IMR-90 (cell line): ENCODE data around the gene RPL10A. TPM values are rescaled to one million over a fixed set of nuclear protein-coding genes. Genes with fewer than 3 reads are reported as not detected.

Experiments used
- ATAC-seq: fragments of 200-7000 bp; cut with Tn5 transposase; 2 replicates; pipeline ENCODE4 v1.9.1; 2020; ENCODE audit warnings: low read depth, mild to moderate bottlenecking, moderate library complexity
- BruUV-seq: library from RNA; stranded (reverse); fragments of 400-500 nt; replicated peaks from 2 replicates; lab custom pipeline; 2021; lab: Mats Ljungman, UMichigan
- CTCF ChIA-PET: fragments of 300-600 bp; formaldehyde crosslinking; extraction: SDS; loops from one replicate; lab custom pipeline; 2021; ENCODE audit warnings: antibody characterized with exemption; lab: Yijun Ruan, JAX
- POLR2A ChIA-PET: fragments of 300-600 bp; sonication (Branson Sonifier 250); formaldehyde crosslinking; loops from one replicate; lab custom pipeline; 2022; ENCODE audit warnings: antibody characterized with exemption; ENCODE audit not compliant: unreplicated experiment; lab: Charles Lee
- DNase-seq: peaks from one replicate; pipeline ENCODE4 v3.0.0; 2013
- H2AFZ ChIP-seq: replicated peaks from 2 replicates; pipeline ENCODE3; 2013; ENCODE audit warnings: low read length, mild to moderate bottlenecking; ENCODE audit not compliant: poor library complexity
- H2AK5ac ChIP-seq: 2 replicates; pipeline ENCODE4 v1.6.1; 2013; ENCODE audit warnings: low read depth, low read length, inconsistent platforms
- H2AK9ac ChIP-seq: replicated peaks from 2 replicates; pipeline ENCODE3; 2013; ENCODE audit warnings: mild to moderate bottlenecking, low read depth, low read length, moderate library complexity; ENCODE audit not compliant: poor library complexity
- H2BK120ac ChIP-seq: 2 replicates; pipeline ENCODE4 v1.6.1; 2013; ENCODE audit warnings: low read depth, low read length, inconsistent platforms
- H2BK15ac ChIP-seq: 3 replicates; pipeline ENCODE4 v1.6.1; 2013; ENCODE audit warnings: low read depth, low read length, inconsistent platforms
- H2BK20ac ChIP-seq: 2 replicates; pipeline ENCODE4 v1.6.1; 2013; ENCODE audit warnings: low read depth, mild to moderate bottlenecking, inconsistent platforms, low read length, moderate library complexity
- H2BK5ac ChIP-seq: 2 replicates; pipeline ENCODE4 v1.6.1; 2013; ENCODE audit warnings: mild to moderate bottlenecking, low read depth, low read length, inconsistent platforms; ENCODE audit not compliant: poor library complexity, severe bottlenecking
- H3K14ac ChIP-seq: replicated peaks from 2 replicates; pipeline ENCODE4 v1.6.1; 2013; ENCODE audit warnings: low read depth, low read length, inconsistent platforms
- H3K18ac ChIP-seq: 2 replicates; pipeline ENCODE4 v1.6.1; 2013; ENCODE audit warnings: low read depth, low read length, control low read depth
- H3K23ac ChIP-seq: 2 replicates; pipeline ENCODE4 v1.6.1; 2013; ENCODE audit warnings: low read depth, low read length, inconsistent platforms
- H3K27ac ChIP-seq: 2 replicates; pipeline ENCODE4 v1.5.1; 2013; ENCODE audit warnings: mild to moderate bottlenecking, control low read depth, low read length; ENCODE audit not compliant: insufficient read depth
- H3K27me3 ChIP-seq: 2 replicates; pipeline ENCODE4 v1.6.1; 2013; ENCODE audit warnings: low read length; ENCODE audit not compliant: control insufficient read depth, insufficient read depth
- H3K36me3 ChIP-seq: 2 replicates; pipeline ENCODE4 v1.6.1; 2013; ENCODE audit warnings: low read length, mixed read lengths; ENCODE audit not compliant: control insufficient read depth, insufficient read depth
- H3K4ac ChIP-seq: 2 replicates; pipeline ENCODE4 v1.6.1; 2013; ENCODE audit warnings: low read depth, low read length, inconsistent platforms
- H3K4me1 ChIP-seq: 2 replicates; pipeline ENCODE4 v1.6.1; 2013; ENCODE audit warnings: low read length, mixed read lengths; ENCODE audit not compliant: control insufficient read depth, insufficient read depth
- H3K4me2 ChIP-seq: 2 replicates; pipeline ENCODE4 v1.6.1; 2013; ENCODE audit warnings: low read depth, mild to moderate bottlenecking, control low read depth, low read length, moderate library complexity
- H3K4me3 ChIP-seq: 2 replicates; pipeline ENCODE4 v1.5.1; 2013; ENCODE audit warnings: low read depth, mild to moderate bottlenecking, control low read depth, low read length, moderate library complexity; ENCODE audit not compliant: insufficient read depth
- H3K56ac ChIP-seq: 2 replicates; pipeline ENCODE4 v1.6.1; 2013; ENCODE audit warnings: low read length, inconsistent platforms; ENCODE audit not compliant: insufficient read depth; ENCODE audit errors: extremely low read depth
- H3K79me1 ChIP-seq, 2 experiments: 2 replicates each; pipeline ENCODE4 v1.6.1; 2013; ENCODE audit warnings: low read length in 2 of 2, inconsistent platforms in 1 of 2, low read depth in 1 of 2
- H3K9ac ChIP-seq: 2 replicates; pipeline ENCODE4 v1.6.1; 2013; ENCODE audit warnings: low read depth, low read length, control low read depth
- H3K9me1 ChIP-seq: 2 replicates; pipeline ENCODE4 v1.6.1; 2013; ENCODE audit warnings: low read length, inconsistent platforms; ENCODE audit not compliant: insufficient read depth
- H3K9me3 ChIP-seq: 2 replicates; pipeline ENCODE4 v1.6.1; 2013; ENCODE audit warnings: low read length; ENCODE audit not compliant: control insufficient read depth, insufficient read depth
- H4K20me1 ChIP-seq: 2 replicates; pipeline ENCODE4 v1.6.1; 2013; ENCODE audit warnings: low read length, inconsistent platforms; ENCODE audit not compliant: insufficient read depth
- H4K5ac ChIP-seq: 2 replicates; pipeline ENCODE4 v1.6.1; 2013; ENCODE audit warnings: mild to moderate bottlenecking, low read depth, low read length, control low read depth
- H4K8ac ChIP-seq, 2 experiments: 2 replicates each; pipeline ENCODE4 v1.6.1; 2013; ENCODE audit warnings: low read depth in 2 of 2, low read length in 2 of 2, control low read depth in 1 of 2, inconsistent platforms in 1 of 2
- H4K91ac ChIP-seq: 2 replicates; pipeline ENCODE4 v1.6.1; 2013; ENCODE audit warnings: low read depth, low read length, inconsistent platforms; ENCODE audit not compliant: insufficient read depth
- BHLHE40 ChIP-seq: fragments of 150-350 bp; IDR thresholded peaks from 2 replicates; pipeline ENCODE4 v1.6.1; 2016; ENCODE audit warnings: mild to moderate bottlenecking, low read depth, low read length
- CHD1 ChIP-seq: IDR thresholded peaks from 2 replicates; pipeline ENCODE4 v1.6.1; 2012; ENCODE audit warnings: low read depth, low read length, improper control_type of control experiment
- CTCF ChIP-seq: conservative IDR thresholded peaks from 2 replicates; pipeline ENCODE4 v1.5.1; 2012; ENCODE audit warnings: mild to moderate bottlenecking, low read depth, low read length, improper control_type of control experiment
- MXI1 ChIP-seq: IDR thresholded peaks from 2 replicates; pipeline ENCODE4 v1.6.1; 2012; ENCODE audit warnings: low read depth, mild to moderate bottlenecking, low read length, moderate library complexity, borderline replicate concordance
- NFE2L2 ChIP-seq: fragments of 150-350 bp; IDR thresholded peaks from 2 replicates; pipeline ENCODE4 v1.6.1; 2016; ENCODE audit warnings: low read depth, mild to moderate bottlenecking, low read length
- RAD21 ChIP-seq: IDR thresholded peaks from 2 replicates; pipeline ENCODE4 v1.6.1; 2012; ENCODE audit warnings: low read length, improper control_type of control experiment
- RFX5 ChIP-seq: IDR thresholded peaks from 2 replicates; pipeline ENCODE4 v1.8.0; 2012; ENCODE audit warnings: low read depth, mild to moderate bottlenecking, low read length, moderate library complexity
- WGBS, 2 experiments: methylation state at CpG; one replicate each; pipeline versions ENCODE4 v1.1.5 to v1.1.7; 2013; ENCODE audit warnings: missing lambda C conversion rate in 2 of 2; ENCODE audit not compliant: insufficient read length in 1 of 2; ENCODE audit errors: extremely low coverage in 2 of 2; 5-methylcytosine and 5-hydroxymethylcytosine counted together
- dilution Hi-C: fragments of 300-500 bp; cut with HindIII; formaldehyde crosslinking; loops from one replicate; pipeline ENCODE4 v1.14.3; 2018; ENCODE audit warnings: low sequenced_read_pairs; ENCODE audit not compliant: unreplicated experiment
- in situ Hi-C: fragments of 300-500 bp; cut with MboI; formaldehyde crosslinking; loops from 3 replicates; pipeline ENCODE4 v1.14.3; 2019; ENCODE audit warnings: low sequenced_read_pairs, inconsistent platforms, mixed read lengths
- intact Hi-C: fragments of 100-400 bp; cut with micrococcal nuclease; formaldehyde crosslinking; loops from 2 replicates; pipeline ENCODE4 v1.10.0; 2022
- polyA plus RNA-seq, 3 experiments: library from polyadenylated mRNA; depleted of rRNA; stranded (reverse); fragments of >200 nt; gene quantifications; 2 replicates each; pipeline ENCODE4 v1.2.3, GENCODE V29; 2012; ENCODE audit warnings: low replicate concordance in 1 of 3
- total RNA-seq: library from RNA; depleted of rRNA; stranded (reverse); fragments of >200 nt; gene quantifications from 2 replicates; pipeline ENCODE4 v1.2.3, GENCODE V29; 2012

The RPL10A gene
- total and polyA plus RNA-seq, 2 of the 4 experiments (the other 2 are of a cell fraction): 2,310 to 3,153 TPM

DNA sequence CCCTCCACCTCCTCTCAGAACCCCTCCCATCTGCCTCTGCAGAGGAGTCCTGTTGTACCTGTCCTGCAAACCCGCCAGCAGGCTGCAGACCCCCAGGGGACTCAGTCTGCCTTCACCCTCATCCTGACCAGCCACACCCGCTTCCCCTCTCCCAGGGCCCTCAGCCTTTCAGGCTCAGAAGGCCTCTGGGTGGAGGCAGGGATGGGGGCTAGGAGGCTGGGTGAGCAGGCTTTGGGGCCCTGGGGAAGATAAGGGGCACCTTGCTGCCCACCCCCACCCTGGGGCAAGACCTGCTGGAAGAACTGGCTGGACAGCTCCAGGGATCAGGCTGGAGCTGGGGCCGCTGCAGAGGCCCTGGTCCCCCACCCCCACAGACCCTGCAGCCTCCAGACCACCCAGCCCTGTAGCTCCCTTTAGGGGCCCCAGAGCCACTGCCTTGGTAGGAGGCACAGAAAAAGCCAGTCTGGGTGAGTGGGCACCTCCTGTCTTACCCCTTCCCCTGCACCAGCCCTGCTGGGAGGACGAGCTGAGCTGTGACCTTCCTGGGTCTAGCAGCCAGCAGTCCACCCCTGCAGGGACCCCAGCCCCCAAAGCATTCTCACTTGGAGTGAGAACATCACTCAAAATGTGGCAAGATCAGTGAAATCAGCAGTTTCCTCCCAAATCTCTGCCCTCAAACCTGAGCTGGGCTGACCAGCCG lies 23.5 kb downstream of the RPL10A start:
- Histone ChIP-seq H3K79me1 (peaks cover 29 to 91% of the 10 kb centered on the region in 2 experiments), H2AFZ (peak overlapping the region; percentile 15), H4K20me1 (peaks cover 40% of the 10 kb centered on the region), H2BK15ac (peak overlapping the region; percentile 5; the same call in 1 of the 3 replicates), H3K4ac (peak overlapping the region; percentile 97), H3K4me2 (peak overlapping the region; percentile 10; the same call in 1 of the 2 replicates), H3K27me3 (no peaks in the 10 kb centered on the region), H4K5ac (peak overlapping the region; percentile 1; the same call in 1 of the 2 replicates), H3K23ac (peak overlapping the region; percentile 94; the same call in 1 of the 2 replicates), H3K36me3 (0 out of 2 replicates have a peak, but pooled peaks cover 5% of the 10 kb centered on the region), H2BK120ac (peak overlapping the region; percentile 96; the same call in 1 of the 2 replicates), H4K8ac (peak overlapping the region; percentile 64 to 89; a peak in 2 of 4 replicates), H3K4me1 (peaks cover 64% of the 10 kb centered on the region), H3K9me3 (no peaks in the 10 kb centered on the region), H3K14ac (peak overlapping the region; percentile 97), H2BK20ac (peak overlapping the region; percentile 13; the same call in 1 of the 2 replicates), H3K56ac (peak overlapping the region; percentile 11; the same call in 1 of the 2 replicates), H4K91ac (peak overlapping the region; percentile 89), H2BK5ac (no peak overlapping the region), H3K9me1 (peaks cover 32% of the 10 kb centered on the region), H3K27ac (peak overlapping the region; percentile 79), H3K18ac (peak overlapping the region; percentile 27; the same call in 1 of the 2 replicates), H3K4me3 (no peak overlapping the region), H2AK9ac (peak overlapping the region; percentile 86), H3K9ac (peak overlapping the region; percentile 8), H2AK5ac (peak overlapping the region; percentile 98)
- DNase-seq: no peak
- no peak for ATAC-seq
- in situ Hi-C loops: no loop called here
- BruUV-seq: no TSS peak
- ChIA-PET POLR2A (interaction anchor here (0.6 kb wide), 2 partner anchors 19 to 556 kb away, joined by 4 to 10 read pairs; no protein-coding TSS in a partner anchor), CTCF (no interaction called here)
- dilution Hi-C loops: no loop called here
- intact Hi-C loops: no loop called here
- WGBS, 2 experiments: no CpG with 5 or more reads among the region's 5 CpGs
- TF ChIP-seq CHD1 (no peak), RAD21 (no peak), RFX5 (no peak), BHLHE40 (no peak), NFE2L2 (no peak), CTCF (no peak), MXI1 (no peak)
